Measurements from ENCODE around the gene ICAM4.
A peak's percentile ranks its signal among the peaks of the same experiment; 100 is the strongest.

The ICAM4 gene

DNA sequence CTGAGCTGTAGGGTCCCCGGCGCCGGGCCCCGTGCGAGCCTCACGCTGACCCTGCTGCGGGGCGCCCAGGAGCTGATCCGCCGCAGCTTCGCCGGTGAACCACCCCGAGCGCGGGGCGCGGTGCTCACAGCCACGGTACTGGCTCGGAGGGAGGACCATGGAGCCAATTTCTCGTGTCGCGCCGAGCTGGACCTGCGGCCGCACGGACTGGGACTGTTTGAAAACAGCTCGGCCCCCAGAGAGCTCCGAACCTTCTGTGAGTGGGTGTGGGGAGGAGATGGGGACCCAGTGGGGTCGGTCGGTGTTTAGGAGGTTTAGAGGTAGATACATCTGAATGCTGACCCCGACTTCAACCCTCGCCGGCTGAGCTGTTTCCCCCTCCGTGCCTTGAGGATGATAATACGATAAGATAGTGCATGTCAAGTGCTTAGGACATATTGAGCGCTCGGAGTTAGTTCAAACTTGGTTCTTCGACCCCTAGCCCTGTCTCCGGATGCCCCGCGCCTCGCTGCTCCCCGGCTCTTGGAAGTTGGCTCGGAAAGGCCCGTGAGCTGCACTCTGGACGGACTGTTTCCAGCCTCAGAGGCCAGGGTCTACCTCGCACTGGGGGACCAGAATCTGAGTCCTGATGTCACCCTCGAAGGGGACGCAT, 4.9 kb downstream of the ICAM4 start:
- DNase-seq: no peak

DNA sequence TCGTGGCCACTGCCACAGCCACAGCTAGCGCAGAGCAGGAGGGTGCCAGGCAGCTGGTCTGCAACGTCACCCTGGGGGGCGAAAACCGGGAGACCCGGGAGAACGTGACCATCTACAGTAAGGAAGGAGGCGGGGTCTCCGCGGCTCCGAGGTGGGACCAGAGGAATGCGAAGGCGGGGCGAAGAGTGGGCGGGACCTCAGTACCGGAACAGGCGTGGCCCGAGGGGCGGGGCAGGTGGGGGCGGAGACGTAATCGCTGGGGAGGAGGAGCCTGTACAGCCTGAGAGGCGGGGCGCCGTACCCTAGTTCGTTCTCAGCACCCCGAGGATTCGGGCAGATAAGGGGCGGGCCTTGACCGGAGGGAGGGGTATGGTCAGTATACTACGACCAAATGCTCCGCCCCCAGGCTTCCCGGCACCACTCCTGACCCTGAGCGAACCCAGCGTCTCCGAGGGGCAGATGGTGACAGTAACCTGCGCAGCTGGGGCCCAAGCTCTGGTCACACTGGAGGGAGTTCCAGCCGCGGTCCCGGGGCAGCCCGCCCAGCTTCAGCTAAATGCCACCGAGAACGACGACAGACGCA, 5.5 kb downstream of the ICAM4 start:
- peak; percentile 44 for DNase-seq

DNA sequence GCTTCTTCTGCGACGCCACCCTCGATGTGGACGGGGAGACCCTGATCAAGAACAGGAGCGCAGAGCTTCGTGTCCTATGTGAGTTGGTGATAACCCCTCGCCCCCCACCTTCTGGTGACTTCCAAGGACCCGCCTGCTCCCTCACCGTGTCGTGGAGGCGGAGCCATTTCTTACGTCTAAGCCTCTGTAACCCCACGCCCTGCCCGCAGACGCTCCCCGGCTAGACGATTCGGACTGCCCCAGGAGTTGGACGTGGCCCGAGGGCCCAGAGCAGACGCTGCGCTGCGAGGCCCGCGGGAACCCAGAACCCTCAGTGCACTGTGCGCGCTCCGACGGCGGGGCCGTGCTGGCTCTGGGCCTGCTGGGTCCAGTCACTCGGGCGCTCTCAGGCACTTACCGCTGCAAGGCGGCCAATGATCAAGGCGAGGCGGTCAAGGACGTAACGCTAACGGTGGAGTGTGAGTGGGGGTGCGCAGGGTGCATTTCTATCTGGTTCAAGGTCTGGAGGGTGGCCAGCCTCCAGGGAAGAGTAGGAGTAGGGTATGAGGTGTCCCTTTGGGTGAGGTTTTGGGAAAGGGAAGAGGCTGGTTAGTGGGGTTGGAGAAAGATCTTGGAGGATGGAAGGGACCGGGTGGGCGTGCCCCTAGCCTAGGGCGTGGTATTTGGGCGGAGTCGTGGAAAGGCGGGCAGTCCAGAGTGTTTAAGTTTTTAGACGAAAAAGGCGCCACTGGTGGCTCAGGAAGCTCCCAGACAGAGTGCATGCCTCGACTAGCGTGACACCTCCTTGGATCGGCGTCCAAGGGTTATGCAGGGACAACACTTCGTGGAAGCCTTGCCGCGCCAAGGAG, 6.3 kb downstream of the ICAM4 start:
- DNase-seq: no peak

DNA sequence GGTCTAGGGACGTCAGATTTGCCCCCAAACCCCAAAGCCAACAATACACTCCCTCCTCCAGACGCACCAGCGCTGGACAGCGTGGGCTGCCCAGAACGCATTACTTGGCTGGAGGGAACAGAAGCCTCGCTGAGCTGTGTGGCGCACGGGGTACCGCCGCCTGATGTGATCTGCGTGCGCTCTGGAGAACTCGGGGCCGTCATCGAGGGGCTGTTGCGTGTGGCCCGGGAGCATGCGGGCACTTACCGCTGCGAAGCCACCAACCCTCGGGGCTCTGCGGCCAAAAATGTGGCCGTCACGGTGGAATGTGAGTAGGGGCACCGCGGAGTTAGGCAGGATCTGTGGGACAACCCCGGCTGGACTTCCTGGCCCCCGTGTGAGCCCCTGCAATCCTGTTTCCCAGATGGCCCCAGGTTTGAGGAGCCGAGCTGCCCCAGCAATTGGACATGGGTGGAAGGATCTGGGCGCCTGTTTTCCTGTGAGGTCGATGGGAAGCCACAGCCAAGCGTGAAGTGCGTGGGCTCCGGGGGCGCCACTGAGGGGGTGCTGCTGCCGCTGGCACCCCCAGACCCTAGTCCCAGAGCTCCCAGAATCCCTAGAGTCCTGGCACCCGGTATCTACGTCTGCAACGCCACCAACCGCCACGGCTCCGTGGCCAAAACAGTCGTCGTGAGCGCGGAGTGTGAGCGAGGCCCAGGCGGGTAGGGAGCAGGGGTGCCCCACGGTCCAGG, 7.0 kb downstream of the ICAM4 start:
- no peak for DNase-seq

DNA sequence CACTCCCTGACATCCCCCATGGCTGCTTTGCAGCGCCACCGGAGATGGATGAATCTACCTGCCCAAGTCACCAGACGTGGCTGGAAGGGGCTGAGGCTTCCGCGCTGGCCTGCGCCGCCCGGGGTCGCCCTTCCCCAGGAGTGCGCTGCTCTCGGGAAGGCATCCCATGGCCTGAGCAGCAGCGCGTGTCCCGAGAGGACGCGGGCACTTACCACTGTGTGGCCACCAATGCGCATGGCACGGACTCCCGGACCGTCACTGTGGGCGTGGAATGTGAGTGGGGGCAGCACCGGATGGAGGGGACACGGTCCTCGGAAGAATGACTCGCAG, 7.6 kb downstream of the ICAM4 start:
- no peak for DNase-seq

DNA sequence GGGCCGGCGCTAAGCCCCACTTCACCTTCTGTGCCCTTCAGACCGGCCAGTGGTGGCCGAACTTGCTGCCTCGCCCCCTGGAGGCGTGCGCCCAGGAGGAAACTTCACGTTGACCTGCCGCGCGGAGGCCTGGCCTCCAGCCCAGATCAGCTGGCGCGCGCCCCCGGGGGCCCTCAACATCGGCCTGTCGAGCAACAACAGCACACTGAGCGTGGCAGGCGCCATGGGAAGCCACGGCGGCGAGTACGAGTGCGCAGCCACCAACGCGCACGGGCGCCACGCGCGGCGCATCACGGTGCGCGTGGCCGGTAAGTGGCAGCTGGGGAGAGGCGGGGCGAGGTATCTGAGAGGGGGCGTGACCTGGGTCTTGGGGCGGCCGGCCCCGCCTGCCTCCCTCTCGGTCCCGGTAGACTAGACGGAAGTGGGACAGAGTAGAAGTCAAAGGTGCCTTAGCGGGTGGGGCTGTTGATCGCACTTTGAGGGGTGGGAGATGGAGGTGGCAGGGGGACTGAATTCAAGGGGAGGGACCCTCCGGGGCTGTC, 8.6 kb downstream of the ICAM4 start:
- peak; percentile 55 for DNase-seq

DNA sequence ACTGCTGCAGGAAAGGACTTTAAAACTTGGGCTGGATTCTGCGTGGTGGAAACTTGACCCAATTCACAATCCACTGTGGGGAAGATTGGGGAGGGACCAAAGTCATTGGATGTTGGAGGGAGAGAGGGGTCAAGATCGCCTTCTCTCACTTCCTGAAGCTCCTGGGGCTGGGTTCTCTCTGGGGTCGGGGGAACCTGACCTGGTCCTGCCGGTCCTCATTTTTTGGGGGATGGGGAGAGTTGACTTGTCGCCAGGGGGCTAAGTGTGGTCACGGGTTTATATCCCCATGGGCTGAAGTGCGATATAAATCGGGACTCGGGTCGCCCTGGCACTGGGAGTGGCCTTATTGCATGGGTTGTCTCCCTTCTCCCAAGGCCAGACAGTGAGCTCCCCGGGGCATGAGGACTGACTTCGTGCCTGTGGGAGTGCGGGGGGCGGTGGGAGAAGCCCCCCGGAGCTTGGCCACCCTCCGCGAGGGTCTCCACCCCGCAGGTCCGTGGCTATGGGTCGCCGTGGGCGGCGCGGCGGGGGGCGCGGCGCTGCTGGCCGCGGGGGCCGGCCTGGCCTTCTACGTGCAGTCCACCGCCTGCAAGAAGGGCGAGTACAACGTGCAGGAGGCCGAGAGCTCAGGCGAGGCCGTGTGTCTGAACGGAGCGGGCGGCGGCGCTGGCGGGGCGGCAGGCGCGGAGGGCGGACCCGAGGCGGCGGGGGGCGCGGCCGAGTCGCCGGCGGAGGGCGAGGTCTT, 9.3 kb downstream of the ICAM4 start:
- DNase-seq: no peak

DNA sequence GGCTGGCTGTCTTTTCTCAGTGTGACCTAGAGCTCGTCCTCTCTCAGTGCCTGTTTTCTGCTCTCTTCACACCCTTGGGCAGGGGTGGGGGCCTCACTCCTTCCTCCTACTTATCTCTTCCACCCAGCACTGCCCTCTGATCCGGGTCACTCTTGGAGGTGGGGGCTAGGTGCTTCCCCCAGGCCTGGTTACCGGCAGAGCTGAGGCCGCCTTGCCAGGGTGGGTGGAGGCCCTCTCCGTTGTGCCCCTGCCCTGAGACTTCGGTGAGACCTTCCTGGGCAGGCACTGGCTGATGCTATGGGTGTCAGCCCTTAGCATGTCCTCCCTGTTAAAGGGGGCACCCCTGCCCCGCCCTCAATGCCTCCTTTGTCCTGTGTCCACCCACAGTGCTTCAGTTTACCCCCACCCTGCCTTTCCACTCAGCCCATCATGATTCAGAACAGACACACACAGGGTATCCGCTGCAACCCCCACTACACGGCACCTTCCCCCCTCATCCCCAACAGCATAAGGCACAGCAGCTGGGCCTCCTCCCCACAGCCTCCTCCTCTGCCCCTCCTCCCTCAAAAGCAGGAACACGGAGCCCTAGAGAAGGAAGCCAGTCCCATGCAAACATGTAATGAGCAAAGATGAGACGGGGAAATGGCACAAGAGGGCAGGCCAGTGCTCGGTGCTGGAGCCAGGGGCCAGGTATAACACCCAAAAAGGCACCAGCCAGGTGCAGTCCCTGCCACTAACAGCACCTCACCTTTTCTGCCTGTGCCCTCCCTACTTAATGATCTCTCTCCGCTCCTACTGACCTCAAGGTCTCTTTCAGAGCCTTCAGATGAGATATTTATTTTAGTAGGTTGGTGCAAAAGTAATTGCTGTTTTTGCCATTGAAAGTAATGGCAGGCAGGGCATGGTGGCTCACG, 13.0 kb downstream of the ICAM4 start:
- no peak for DNase-seq

DNA sequence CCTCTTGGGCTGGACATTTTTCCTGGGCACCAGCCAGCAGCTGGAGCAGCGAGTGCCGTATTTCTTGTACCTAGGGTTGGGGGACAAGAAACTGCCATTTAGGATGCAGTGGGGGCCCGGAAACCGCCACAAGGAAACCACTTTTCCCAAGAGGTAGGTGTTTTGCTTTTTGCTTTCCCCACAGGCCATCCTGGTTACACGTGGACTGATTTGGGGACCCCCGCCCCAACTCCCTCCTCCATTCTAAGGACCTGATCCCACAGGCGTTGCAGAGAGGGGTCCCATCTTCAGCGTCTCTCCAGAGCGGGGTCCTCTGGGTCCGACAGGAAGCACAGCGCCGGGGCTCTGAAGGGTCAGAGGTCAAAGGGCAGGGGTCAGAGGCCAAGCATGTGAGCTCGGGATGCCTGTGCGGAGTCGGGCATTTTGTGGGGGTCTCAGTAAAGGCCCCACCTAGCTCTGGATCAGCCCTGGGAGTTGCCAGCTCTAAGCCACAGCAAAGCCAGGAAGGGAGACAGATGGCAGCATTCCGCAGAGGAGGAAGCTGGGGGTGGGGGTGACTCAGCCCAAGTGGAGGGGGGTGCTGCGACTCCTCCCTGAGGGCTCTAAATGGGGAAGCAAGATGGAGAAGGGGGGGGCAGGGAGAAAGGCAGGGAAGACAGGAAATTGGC, 18.5 kb downstream of the ICAM4 start:
- no peak for DNase-seq

DNA sequence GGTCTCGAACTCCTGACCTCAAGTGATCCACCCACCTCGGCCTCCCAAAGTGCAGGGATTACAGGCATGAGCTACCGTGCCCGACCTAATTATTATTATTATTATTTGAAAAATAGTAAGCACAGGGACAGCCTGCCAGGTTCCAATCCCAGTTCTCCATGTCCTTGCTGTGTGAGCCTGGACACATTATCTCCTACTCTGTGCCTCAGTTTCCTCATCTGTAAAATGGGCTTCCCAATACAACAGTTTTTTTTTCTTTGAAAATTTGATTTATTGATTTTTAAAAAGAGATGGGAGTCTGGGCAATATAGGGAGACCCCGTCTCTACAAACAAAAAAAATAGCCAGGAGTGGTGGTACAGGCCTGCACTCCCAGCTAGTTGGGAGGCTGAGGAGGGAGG, 19.6 kb downstream of the ICAM4 start:
- no peak for DNase-seq

DNA sequence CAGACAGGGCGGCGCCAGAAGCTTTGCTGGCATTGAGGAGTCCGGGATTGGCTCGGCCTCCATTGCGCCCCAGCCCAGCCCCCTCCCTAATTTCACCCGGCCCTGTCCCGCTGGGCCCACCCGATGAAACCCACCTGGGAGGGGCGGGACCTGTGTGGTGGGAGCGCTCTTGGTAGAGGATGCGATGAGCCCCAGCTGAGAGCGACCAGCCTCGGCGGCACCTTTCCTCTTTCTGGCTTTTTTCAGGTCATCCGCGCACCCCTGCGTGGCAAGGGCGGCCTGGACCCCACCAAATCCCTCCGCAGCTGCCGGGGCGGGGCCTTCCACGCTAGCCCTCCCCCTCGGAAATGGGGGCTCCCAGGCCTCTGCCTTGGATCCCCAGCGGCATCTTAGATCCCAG, 22.7 kb downstream of the ICAM4 start, which contains the start of gene ZGLP1:
TSS of gene ZGLP1 (minus strand) at position 393 of the 400 bp plus-strand sequence.
- DNase-seq: no peak

DNA sequence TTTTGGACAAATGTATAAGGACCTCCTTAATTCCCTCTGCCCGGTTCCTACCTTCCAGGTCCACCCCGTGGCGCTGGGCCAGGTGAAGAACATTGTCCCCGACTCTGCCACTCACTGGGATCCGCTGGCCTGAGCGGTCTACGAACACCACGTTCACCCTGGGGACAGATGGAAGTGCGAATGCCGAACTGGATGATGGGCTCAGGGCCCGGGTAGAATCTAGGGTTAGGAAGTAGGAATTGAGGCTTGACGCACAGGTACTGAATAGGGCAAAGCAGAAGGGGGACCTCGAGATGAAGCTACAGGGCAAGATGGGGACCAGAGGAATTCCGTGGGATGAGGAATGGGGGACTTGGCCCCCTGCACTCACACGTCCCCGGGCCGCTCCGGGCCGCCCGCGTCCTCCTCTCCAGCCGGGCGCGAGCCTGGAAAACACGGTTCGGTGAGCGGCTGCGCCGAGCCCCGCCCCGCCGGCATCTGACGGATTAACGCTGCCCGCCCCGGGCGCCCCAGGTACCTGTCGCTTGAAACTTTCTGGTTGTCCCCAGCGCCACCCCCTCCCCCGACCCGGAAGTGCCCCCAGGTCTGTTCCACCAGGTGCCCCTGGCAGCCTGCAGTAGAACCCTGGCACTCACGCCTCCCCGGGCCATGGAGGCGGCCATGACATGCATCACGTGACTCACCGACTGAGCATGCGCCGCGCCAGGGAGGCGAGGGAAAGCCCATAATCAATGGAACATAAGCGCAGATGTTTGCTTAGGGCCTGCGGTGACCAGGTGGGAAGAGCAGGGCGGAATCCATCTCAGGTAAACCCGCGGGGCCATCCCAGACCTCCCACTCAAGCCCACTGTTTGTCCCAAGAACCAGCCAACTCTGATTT, 28.8 kb downstream of the ICAM4 start, which contains the start of gene FDX2:
TSS of gene FDX2 (minus strand) at position 681 of the 880 bp plus-strand sequence. CDS start at position 662, 19 bp downstream.
- peak; percentile 93 for DNase-seq

DNA sequence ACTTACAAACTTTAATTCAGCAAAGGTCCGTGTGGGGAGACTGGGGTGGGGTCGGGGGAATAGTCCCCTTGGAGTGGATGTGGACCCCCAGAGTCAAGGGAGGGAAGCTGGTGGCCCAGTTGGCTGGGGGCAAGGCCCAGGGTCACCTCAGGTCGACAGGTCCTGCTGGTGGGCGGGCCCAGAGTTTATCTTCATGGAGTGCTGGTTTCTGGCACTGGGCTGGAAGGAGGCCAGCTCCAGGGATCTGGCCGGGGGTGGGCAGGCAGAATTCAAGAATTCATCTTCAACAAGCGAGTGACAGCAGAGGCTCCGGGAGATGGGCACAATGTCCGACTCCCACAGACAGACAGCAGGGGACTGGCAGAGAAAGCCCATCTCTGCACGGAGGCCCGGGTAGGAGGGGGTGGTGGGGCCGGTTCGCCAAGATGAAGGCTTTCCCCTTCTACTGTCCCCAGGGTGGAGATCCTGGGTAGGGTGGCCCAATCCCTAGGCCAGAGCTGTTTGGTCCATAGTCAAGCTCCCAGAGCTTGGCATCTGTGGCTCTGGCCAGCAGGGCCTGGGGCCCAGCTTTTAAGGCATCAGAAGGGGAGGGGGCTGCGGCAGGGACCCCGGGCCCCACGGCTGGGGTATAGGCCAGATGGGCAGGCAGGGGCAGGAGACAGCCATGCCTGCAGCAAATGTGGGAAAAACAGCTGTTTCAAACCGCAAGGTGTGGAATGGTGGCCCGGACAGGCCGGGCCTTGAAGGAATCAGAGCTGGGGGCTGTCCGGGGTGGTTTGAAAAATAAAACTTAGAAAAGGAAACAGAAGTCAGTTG, 29.7 kb downstream of the ICAM4 start:
- no peak for DNase-seq

DNA sequence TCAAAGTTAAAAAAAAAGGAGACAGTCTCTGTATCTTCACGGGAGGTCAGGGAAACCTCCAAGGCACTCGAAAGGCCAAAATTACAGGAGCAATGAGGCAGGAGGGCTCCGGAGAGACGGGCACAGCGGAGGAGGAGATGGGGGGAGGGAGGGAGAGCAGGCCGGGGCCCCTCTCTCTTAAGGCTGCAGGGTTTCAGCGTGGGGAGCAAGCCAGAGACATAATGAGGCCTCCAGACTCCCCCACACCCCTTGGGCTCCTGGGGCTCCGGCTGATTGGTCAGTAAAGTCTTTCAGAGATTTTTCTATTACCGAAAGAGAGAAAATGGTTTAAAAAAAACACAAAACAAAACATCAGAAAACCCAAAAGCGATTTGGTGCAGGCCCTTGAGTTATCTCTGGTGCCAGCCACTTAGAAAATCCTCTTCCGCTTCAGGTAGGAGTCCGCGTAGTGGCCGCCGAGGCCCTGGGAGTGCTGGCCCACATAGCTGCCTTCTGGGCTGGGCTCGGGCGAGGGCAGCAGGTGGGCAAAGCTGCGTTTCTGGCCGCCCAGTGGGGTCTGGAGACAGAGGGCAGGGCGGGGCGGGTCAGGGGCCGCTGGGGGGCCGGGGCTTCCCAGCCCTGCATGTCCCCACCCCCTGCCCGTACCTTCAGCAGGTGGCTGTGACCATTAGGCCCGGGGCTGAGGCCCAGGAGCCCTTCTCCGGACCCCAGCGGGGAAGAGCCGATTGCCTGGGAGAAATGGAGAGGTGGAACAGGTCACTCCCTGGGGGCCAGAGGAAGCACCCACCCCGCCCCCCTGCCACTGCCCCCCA, 30.5 kb downstream of the ICAM4 start:
- no peak for DNase-seq

DNA sequence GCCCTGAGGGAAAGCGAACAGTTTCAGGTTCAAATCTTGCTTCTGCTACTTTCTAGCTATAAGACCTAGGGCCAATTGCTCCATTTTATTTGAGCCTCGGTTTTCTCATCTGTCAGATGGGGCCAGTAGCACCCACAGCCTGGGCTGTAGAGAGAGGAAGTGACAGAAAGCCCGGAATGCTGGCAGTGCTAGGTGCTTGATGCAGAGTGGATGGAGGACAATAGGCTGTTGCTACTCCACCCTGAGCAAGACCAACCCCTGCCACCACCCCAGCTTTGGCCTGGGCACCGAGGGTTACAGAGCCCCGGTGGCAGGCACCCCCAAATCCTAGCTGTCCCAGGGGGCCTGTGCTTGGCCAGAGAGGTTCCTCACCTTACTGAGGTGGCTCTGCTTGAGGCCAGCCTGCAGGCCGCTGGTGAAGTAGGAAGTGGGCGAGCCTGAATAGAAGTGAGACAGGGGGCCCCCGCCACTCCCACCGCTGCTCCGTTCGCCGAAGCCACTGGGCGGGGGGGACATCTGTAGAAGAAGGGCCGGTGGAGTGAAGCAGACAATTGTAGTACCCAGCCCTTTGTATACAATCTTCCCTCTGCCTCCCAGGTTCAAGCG, 31.2 kb downstream of the ICAM4 start:
- no peak for DNase-seq

DNA sequence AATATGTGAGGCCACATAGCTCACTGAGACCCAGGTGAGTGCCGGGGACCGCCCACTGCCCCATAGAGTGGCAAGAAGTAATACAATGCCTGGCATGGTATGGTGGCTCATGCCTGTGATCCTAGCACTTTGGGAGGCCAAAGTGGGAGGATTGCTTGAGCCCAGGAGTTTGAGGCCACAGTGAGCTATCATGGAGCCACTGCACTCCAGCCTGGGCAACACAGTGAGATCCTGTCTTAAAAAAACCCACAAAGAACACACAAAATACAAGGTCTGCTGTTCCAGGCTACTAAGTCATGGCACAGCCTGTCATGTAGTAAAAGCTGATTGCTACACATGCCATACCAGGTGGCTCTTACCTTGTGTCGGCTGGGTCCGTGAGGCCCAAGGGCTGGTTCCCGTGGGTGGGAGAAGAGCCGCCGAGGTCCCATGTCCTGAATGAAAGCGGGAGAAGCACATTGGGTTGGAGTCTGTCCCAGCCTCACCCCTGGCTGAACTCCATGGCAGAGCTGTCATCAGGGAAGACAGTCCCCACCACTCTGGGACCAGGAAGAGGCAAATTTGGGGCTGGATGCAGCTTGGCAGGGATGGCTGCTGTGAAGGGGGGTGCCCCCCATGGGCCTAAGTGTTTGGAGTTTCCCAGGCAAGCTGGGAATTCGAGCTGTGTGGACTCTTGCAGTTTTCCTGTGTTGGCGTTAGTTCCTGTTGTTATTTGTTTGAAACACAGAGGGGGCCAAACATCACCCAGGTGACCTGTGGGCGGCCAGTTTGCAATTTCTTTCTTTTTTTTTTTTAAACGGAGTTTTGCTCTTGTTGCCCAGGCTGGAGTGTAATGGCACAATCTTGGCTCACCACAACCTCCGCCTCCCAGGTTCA, 32.3 kb downstream of the ICAM4 start:
- DNase-seq: no peak
